DND-41 (cell line): ENCODE results near the gene KIF3C.

Experiments used
- ATAC-seq: fragments of 200-7000 bp; cut with Tn5 transposase; 3 replicates; pipeline ENCODE4 v1.9.1; 2021; ENCODE audit warnings: low read depth; ENCODE audit not compliant: insufficient read depth
- DNase-seq: peaks from one replicate; pipeline ENCODE4 v3.0.0-alpha.2; 2020
- H2AFZ ChIP-seq: 2 replicates; pipeline ENCODE4 v1.6.0; 2012; ENCODE audit warnings: low read depth, low read length
- H3K27ac ChIP-seq: 2 replicates; pipeline ENCODE4 v1.5.1; 2012; ENCODE audit warnings: low read length, inconsistent platforms
- H3K27me3 ChIP-seq: fragments of 200-600 bp; sonication (generic); 2 replicates; pipeline ENCODE4 v1.6.0; 2012; ENCODE audit warnings: low read length, mild to moderate bottlenecking, inconsistent platforms; ENCODE audit not compliant: insufficient read depth, poor library complexity
- H3K36me3 ChIP-seq: 2 replicates; pipeline ENCODE4 v1.5.1; 2012; ENCODE audit warnings: low read length, inconsistent platforms; ENCODE audit not compliant: insufficient read depth
- H3K4me1 ChIP-seq: 2 replicates; pipeline ENCODE4 v1.5.1; 2012; ENCODE audit warnings: mild to moderate bottlenecking, low read length; ENCODE audit not compliant: insufficient read depth
- H3K4me2 ChIP-seq: 2 replicates; pipeline ENCODE4 v1.6.0; 2012; ENCODE audit warnings: mild to moderate bottlenecking, moderate library complexity, low read length, inconsistent platforms; ENCODE audit not compliant: insufficient read depth
- H3K4me3 ChIP-seq, 2 experiments: fragments of 200-600 bp in 1 of 2; shearing (Covaris generic) in 1 of 2; 2 replicates each; pipeline ENCODE4 v1.5.1; 2012 to 2016; ENCODE audit warnings: inconsistent platforms in 2 of 2, low read length in 2 of 2, mild to moderate bottlenecking in 2 of 2, low read depth in 1 of 2, moderate library complexity in 1 of 2
- H3K79me2 ChIP-seq: 2 replicates; pipeline ENCODE4 v1.6.0; 2012; ENCODE audit warnings: low read length, inconsistent platforms; ENCODE audit not compliant: insufficient read depth
- H3K9ac ChIP-seq: 2 replicates; pipeline ENCODE4 v1.6.0; 2012; ENCODE audit warnings: low read depth, mild to moderate bottlenecking, inconsistent platforms, low read length, moderate library complexity
- H3K9me3 ChIP-seq: 2 replicates; pipeline ENCODE4 v1.5.1; 2012; ENCODE audit warnings: low read length, moderate library complexity, mild to moderate bottlenecking, inconsistent platforms; ENCODE audit not compliant: insufficient read depth, severe bottlenecking
- H4K20me1 ChIP-seq: 2 replicates; pipeline ENCODE4 v1.6.0; 2012; ENCODE audit warnings: low read length; ENCODE audit not compliant: insufficient read depth
- CTCF ChIP-seq: IDR thresholded peaks from 2 replicates; pipeline ENCODE4 v1.5.1; 2012; ENCODE audit warnings: borderline replicate concordance, low read length, moderate library complexity, mild to moderate bottlenecking; ENCODE audit not compliant: poor library complexity, severe bottlenecking; ENCODE audit errors: extremely low read depth
- EZH2 ChIP-seq: IDR thresholded peaks from 3 replicates; pipeline ENCODE4 v1.6.1; 2012; ENCODE audit warnings: borderline replicate concordance, low read depth, mild to moderate bottlenecking, moderate library complexity, low read length, inconsistent platforms; ENCODE audit not compliant: severe bottlenecking

The KIF3C gene

GRCh38 chr2:25981596-25982272 is 563 bp downstream of the KIF3C start:
- Histone ChIP-seq H3K9ac (peak overlapping the region; percentile 66), H4K20me1 (peaks cover 2% of the 10 kb centered on the region), H3K36me3 (no peaks in the 10 kb centered on the region), H3K4me2 (peak overlapping the region; percentile 95), H3K9me3 (no peaks in the 10 kb centered on the region), H3K4me1 (peaks cover 54% of the 10 kb centered on the region), H3K4me3 (peak overlapping the region; percentile 34 to 65), H3K79me2 (peaks cover 13% of the 10 kb centered on the region; the same call in 1 of the 2 replicates), H3K27me3 (no peaks in the 10 kb centered on the region), H3K27ac (peak overlapping the region; percentile 30), H2AFZ (peak overlapping the region; percentile 91)
- ATAC-seq, result peak; percentile 61
- no peak for DNase-seq
- TF ChIP-seq EZH2 (no peak), CTCF (no peak)

GRCh38 chr2:25980951-25981350 is 1.3 kb downstream of the KIF3C start:
- DNase-seq (no peak), ATAC-seq (no peak)
- Histone ChIP-seq H3K4me2 (peak overlapping the region; percentile 95), H3K9ac (peak overlapping the region; percentile 66), H3K27ac (no peak overlapping the region), H3K79me2 (peaks cover 13% of the 10 kb centered on the region; the same call in 1 of the 2 replicates), H3K27me3 (no peaks in the 10 kb centered on the region), H3K4me1 (peaks cover 54% of the 10 kb centered on the region), H3K36me3 (no peaks in the 10 kb centered on the region), H3K9me3 (no peaks in the 10 kb centered on the region), H3K4me3 (peak overlapping the region in 1 of 2 experiments; percentile 65; a peak in 2 of 4 replicates), H2AFZ (no peak overlapping the region), H4K20me1 (peaks cover 2% of the 10 kb centered on the region)
- TF ChIP-seq EZH2 (no peak), CTCF (no peak)

DNA sequence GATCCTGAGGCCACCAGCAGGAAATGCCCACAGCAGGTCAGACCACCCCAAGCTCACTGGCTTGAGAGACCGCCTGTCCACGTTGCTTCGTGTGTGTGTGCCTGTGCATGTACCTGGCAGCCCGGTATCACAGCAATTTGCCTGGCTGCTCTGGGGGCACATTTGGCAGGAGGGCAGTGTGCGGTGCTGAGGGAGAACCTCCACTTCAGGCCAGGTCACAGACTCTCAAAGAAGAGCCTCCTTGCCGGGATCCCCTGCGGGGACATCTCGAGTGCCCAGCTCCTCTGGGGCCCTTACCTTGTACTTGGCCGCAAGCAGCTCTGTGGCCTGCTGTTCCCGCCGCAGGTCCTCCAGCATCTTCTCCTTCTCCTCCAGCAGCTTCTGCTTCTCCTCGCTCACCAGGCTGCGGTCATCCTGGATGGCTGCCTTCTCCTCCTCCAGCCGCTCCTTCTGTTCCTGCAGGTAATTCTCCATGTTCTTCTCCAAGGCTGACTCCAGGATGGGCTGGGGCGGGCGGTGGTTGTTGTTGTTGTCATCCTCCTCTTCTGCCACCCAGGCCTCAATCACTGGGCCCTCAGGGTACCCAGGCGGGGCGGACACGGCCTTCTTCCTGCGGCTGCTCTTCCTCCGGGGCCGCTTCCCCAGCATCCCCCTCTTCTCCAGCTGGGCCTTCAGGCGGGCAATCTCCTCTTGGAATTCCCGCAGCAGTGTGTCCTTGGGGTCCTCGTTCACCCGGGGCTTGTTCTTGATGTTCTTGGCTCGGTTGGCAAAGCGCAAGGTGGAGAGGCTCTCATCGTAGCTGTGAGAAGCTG is 2.0 kb downstream of the KIF3C start:
- peaks cover 13% of the 10 kb centered on the region; the same call in 1 of the 2 replicates for H3K79me2 ChIP-seq
- DNase-seq (no peak), ATAC-seq (no peak)
- TF ChIP-seq EZH2 (no peak), CTCF (no peak)
- H3K27me3 ChIP-seq, result no peaks in the 10 kb centered on the region
- peaks cover 54% of the 10 kb centered on the region for H3K4me1 ChIP-seq
- peak overlapping the region in 1 of 2 experiments; percentile 65; a peak in 1 of 4 replicates for H3K4me3 ChIP-seq
- H3K4me2 ChIP-seq, result peak overlapping the region; percentile 95
- no peak overlapping the region for H2AFZ ChIP-seq
- peak overlapping the region; percentile 3; the same call in 1 of the 2 replicates for H3K9ac ChIP-seq
- no peak overlapping the region for H3K27ac ChIP-seq
- H3K9me3 ChIP-seq, result no peaks in the 10 kb centered on the region
- peaks cover 2% of the 10 kb centered on the region for H4K20me1 ChIP-seq
- no peaks in the 10 kb centered on the region for H3K36me3 ChIP-seq
